Mammary epithelial cell (primary cell): ENCODE measurements around the gene DVL1.

ENCODE experiments used
- EZH2 ChIP-seq: IDR thresholded peaks from 2 replicates; pipeline ENCODE4 v1.6.1; 2012; ENCODE audit warnings: low read length, inconsistent platforms, borderline replicate concordance
- TF ChIP-seq, protein P1 (sequence below), 2 donors: IDR thresholded peaks in 1 of 2; conservative IDR thresholded peaks in 1 of 2; 2 replicates each; pipeline ENCODE4 v1.5.1; 2011 to 2012; ENCODE audit warnings: inconsistent platforms in 2 of 2, low read length in 2 of 2, mild to moderate bottlenecking in 2 of 2, control low read depth in 1 of 2, low read depth in 1 of 2; ENCODE audit not compliant: insufficient read depth in 1 of 2; ENCODE audit errors: extremely low read depth in 1 of 2

GRCh38 chr1:1344655-1345361 is 4.4 kb downstream of the DVL1 start:
- TF ChIP-seq, protein P1, sequence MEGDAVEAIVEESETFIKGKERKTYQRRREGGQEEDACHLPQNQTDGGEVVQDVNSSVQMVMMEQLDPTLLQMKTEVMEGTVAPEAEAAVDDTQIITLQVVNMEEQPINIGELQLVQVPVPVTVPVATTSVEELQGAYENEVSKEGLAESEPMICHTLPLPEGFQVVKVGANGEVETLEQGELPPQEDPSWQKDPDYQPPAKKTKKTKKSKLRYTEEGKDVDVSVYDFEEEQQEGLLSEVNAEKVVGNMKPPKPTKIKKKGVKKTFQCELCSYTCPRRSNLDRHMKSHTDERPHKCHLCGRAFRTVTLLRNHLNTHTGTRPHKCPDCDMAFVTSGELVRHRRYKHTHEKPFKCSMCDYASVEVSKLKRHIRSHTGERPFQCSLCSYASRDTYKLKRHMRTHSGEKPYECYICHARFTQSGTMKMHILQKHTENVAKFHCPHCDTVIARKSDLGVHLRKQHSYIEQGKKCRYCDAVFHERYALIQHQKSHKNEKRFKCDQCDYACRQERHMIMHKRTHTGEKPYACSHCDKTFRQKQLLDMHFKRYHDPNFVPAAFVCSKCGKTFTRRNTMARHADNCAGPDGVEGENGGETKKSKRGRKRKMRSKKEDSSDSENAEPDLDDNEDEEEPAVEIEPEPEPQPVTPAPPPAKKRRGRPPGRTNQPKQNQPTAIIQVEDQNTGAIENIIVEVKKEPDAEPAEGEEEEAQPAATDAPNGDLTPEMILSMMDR (conservative IDR thresholded peaks at IDR 0.05 in 1 of 2, IDR thresholded peaks at IDR 0.05 in 1 of 2; ENCODE audit: extremely low read depth in 1 of 2, insufficient read depth in 1 of 2, low read depth in 1 of 2, low read length in 2 of 2), result peak; percentile 47 to 62
- no peak for TF ChIP-seq EZH2
